ENCODE data around the gene SH3GL1.

SH3GL1 gene

GRCh38 chr19:4447327-4448146, 47.2 kb upstream of the SH3GL1 start:
- Histone ChIP-seq H3K9ac (no peak overlapping the region), H3K27me3 (ENCODE audit: insufficient read depth, low read depth) (no peaks in the 10 kb centered on the region), H3K4me3 (IDR thresholded peaks at IDR 0.05; ENCODE audit: insufficient read depth, low read depth, low read length) (no peak overlapping the region), H2AFZ (ENCODE audit: low read depth) (no peak overlapping the region), H3K36me3 (ENCODE audit: insufficient read depth) (no peaks in the 10 kb centered on the region), H3K79me2 (ENCODE audit: insufficient read depth, low read depth) (no peaks in the 10 kb centered on the region), H3K27ac (no peak overlapping the region), H4K20me1 (ENCODE audit: insufficient read depth) (no peaks in the 10 kb centered on the region), H3K4me2 (no peak overlapping the region), H3K4me1 (ENCODE audit: low read depth, poor library complexity, severe bottlenecking) (no peaks in the 10 kb centered on the region)
- no peak for TF ChIP-seq CTCF (conservative IDR thresholded peaks at IDR 0.05; ENCODE audit: low read depth, low read length)

GRCh38 chr19:4446704-4447200, 46.4 kb upstream of the SH3GL1 start:
- no peak overlapping the region for H3K4me2 ChIP-seq
- no peak overlapping the region for H3K4me3 ChIP-seq (IDR thresholded peaks at IDR 0.05; ENCODE audit: insufficient read depth, low read depth, low read length)
- H3K36me3 ChIP-seq (ENCODE audit: insufficient read depth), result no peaks in the 10 kb centered on the region
- H2AFZ ChIP-seq (ENCODE audit: low read depth), result no peak overlapping the region
- H4K20me1 ChIP-seq (ENCODE audit: insufficient read depth), result no peaks in the 10 kb centered on the region
- H3K79me2 ChIP-seq (ENCODE audit: insufficient read depth, low read depth), result no peaks in the 10 kb centered on the region
- TF ChIP-seq CTCF (conservative IDR thresholded peaks at IDR 0.05; ENCODE audit: low read depth, low read length), result no peak
- H3K9ac ChIP-seq, result no peak overlapping the region
- no peak overlapping the region for H3K27ac ChIP-seq
- no peaks in the 10 kb centered on the region for H3K27me3 ChIP-seq (ENCODE audit: insufficient read depth, low read depth)
- no peaks in the 10 kb centered on the region for H3K4me1 ChIP-seq (ENCODE audit: low read depth, poor library complexity, severe bottlenecking)

GRCh38 chr19:4445963-4446703, 45.8 kb upstream of the SH3GL1 start:
- no peaks in the 10 kb centered on the region for H3K36me3 ChIP-seq (ENCODE audit: insufficient read depth)
- no peak overlapping the region for H2AFZ ChIP-seq (ENCODE audit: low read depth)
- H3K4me1 ChIP-seq (ENCODE audit: low read depth, poor library complexity, severe bottlenecking), result no peaks in the 10 kb centered on the region
- no peak overlapping the region for H3K27ac ChIP-seq
- no peak for TF ChIP-seq CTCF (conservative IDR thresholded peaks at IDR 0.05; ENCODE audit: low read depth, low read length)
- no peak overlapping the region for H3K4me3 ChIP-seq (IDR thresholded peaks at IDR 0.05; ENCODE audit: insufficient read depth, low read depth, low read length)
- H3K79me2 ChIP-seq (ENCODE audit: insufficient read depth, low read depth), result no peaks in the 10 kb centered on the region
- H3K9ac ChIP-seq, result no peak overlapping the region
- no peaks in the 10 kb centered on the region for H4K20me1 ChIP-seq (ENCODE audit: insufficient read depth)
- H3K27me3 ChIP-seq (ENCODE audit: insufficient read depth, low read depth), result no peaks in the 10 kb centered on the region
- no peak overlapping the region for H3K4me2 ChIP-seq

GRCh38 chr19:4444765-4445741, 44.7 kb upstream of the SH3GL1 start:
- no peaks in the 10 kb centered on the region for H4K20me1 ChIP-seq (ENCODE audit: insufficient read depth)
- no peak overlapping the region for H3K4me3 ChIP-seq (IDR thresholded peaks at IDR 0.05; ENCODE audit: insufficient read depth, low read depth, low read length)
- H3K9ac ChIP-seq, result no peak overlapping the region
- no peaks in the 10 kb centered on the region for H3K36me3 ChIP-seq (ENCODE audit: insufficient read depth)
- no peaks in the 10 kb centered on the region for H3K79me2 ChIP-seq (ENCODE audit: insufficient read depth, low read depth)
- TF ChIP-seq CTCF (conservative IDR thresholded peaks at IDR 0.05; ENCODE audit: low read depth, low read length), result no peak
- no peak overlapping the region for H3K4me2 ChIP-seq
- no peaks in the 10 kb centered on the region for H3K27me3 ChIP-seq (ENCODE audit: insufficient read depth, low read depth)
- H2AFZ ChIP-seq (ENCODE audit: low read depth), result no peak overlapping the region
- H3K27ac ChIP-seq, result no peak overlapping the region
- no peaks in the 10 kb centered on the region for H3K4me1 ChIP-seq (ENCODE audit: low read depth, poor library complexity, severe bottlenecking)

Data from KMS-11 (cell line).